ENCODE measurements around the gene WWOX.

DNA sequence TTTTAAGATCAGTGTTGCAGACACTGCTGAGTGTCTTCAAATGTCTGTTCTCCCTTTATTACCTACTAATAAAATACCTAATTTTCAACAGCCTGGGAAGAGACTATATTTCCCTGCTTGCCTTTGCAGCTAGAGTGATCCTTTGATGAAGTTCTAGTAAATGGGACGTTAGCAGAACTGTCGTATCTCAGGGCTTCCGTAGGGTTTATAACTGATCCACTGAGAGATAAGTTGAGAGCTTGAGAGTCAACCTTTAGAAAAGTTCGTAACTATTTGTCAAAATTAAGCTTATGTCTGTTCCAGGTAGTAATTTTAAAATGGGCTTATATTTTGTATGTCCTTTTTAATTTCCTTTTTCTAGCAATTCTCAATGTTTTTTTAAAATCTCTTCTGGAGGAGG is 974.1 kb downstream of the WWOX start:
- TF ChIP-seq, protein P1, sequence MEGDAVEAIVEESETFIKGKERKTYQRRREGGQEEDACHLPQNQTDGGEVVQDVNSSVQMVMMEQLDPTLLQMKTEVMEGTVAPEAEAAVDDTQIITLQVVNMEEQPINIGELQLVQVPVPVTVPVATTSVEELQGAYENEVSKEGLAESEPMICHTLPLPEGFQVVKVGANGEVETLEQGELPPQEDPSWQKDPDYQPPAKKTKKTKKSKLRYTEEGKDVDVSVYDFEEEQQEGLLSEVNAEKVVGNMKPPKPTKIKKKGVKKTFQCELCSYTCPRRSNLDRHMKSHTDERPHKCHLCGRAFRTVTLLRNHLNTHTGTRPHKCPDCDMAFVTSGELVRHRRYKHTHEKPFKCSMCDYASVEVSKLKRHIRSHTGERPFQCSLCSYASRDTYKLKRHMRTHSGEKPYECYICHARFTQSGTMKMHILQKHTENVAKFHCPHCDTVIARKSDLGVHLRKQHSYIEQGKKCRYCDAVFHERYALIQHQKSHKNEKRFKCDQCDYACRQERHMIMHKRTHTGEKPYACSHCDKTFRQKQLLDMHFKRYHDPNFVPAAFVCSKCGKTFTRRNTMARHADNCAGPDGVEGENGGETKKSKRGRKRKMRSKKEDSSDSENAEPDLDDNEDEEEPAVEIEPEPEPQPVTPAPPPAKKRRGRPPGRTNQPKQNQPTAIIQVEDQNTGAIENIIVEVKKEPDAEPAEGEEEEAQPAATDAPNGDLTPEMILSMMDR (IDR thresholded peaks at IDR 0.05; ENCODE audit: insufficient read depth, low read depth, low read length): no peak
- no peak for TF ChIP-seq EZH2 (IDR thresholded peaks at IDR 0.05; ENCODE audit: insufficient read depth, low read length)
